C1 segment of cervical spinal cord (tissue), 14 donors: ENCODE measurements around the gene IKZF4.
"Not testable (repeated sequence)": the region's sequence is repeated elsewhere in the genome, so short reads cannot be mapped to it uniquely, and the experiment has no call there.

Experiments used
- DNase-seq, 14 donors: peaks; one replicate each; lab custom pipeline; 2025; lab: John Stamatoyannopoulos, UW

IKZF4 gene

GRCh38 chr12:55999522-55999921, 21.3 kb upstream of the IKZF4 start:
- DNase-seq, result not testable (repeated sequence)

GRCh38 chr12:55999999-56000540, 20.8 kb upstream of the IKZF4 start:
- not testable (repeated sequence) for DNase-seq

- DNase-seq, result no peak
Measured at GRCh38 chr12:56001487-56002100, 19.2 kb upstream of the IKZF4 start.

GRCh38 chr12:56003376-56003775, 17.5 kb upstream of the IKZF4 start:
- not testable (repeated sequence) for DNase-seq

- DNase-seq, result no peak
Measured at GRCh38 chr12:56004211-56004610, 16.6 kb upstream of the IKZF4 start.

- peak in 12 of 14 donors; percentile 36 to 76 (median 54) for DNase-seq
Measured at GRCh38 chr12:56007564-56008559, 13.0 kb upstream of the IKZF4 start.

GRCh38 chr12:56010111-56010570, 10.7 kb upstream of the IKZF4 start:
- DNase-seq, result no peak

- no peak for DNase-seq
Measured at GRCh38 chr12:56011509-56012090, 9.2 kb upstream of the IKZF4 start.

GRCh38 chr12:56013482-56013881, 7.4 kb upstream of the IKZF4 start:
- DNase-seq, result no peak

- no peak for DNase-seq
Measured at GRCh38 chr12:56014205-56014604, 6.6 kb upstream of the IKZF4 start.

- DNase-seq, result no peak
Measured at GRCh38 chr12:56017181-56017580, 3.7 kb upstream of the IKZF4 start.

- DNase-seq, result no peak
Measured at GRCh38 chr12:56018356-56018755, 2.5 kb upstream of the IKZF4 start.

- DNase-seq, result peak in 1 of 14 donors; percentile 30
Measured at GRCh38 chr12:56021889-56022497, 1.1 kb downstream of the IKZF4 start.

- no peak for DNase-seq
Measured at GRCh38 chr12:56028511-56029165, 7.8 kb downstream of the IKZF4 start.

GRCh38 chr12:56029166-56029519, 8.3 kb downstream of the IKZF4 start:
- DNase-seq, result no peak

- peak in 1 of 14 donors; percentile 5 for DNase-seq
Measured at GRCh38 chr12:56029666-56030293, 8.9 kb downstream of the IKZF4 start.

- no peak for DNase-seq
Measured at GRCh38 chr12:56031987-56032386, 11.1 kb downstream of the IKZF4 start.

GRCh38 chr12:56034586-56035332, 13.9 kb downstream of the IKZF4 start:
- no peak for DNase-seq

- no peak for DNase-seq
Measured at GRCh38 chr12:56037161-56037560, 16.3 kb downstream of the IKZF4 start.
